ENCODE measurements around the gene NOXO1. TPM values are rescaled to one million over a fixed set of nuclear protein-coding genes. Genes with fewer than 3 reads are reported as not detected.
A peak's percentile ranks its signal among the peaks of the same experiment; 100 is the strongest.

The NOXO1 gene
- total and polyA plus RNA-seq, 9 of the 15 experiments (the other 6 are each of a cell fraction or from before 2014, with no cell fraction given): not detected

- TF ChIP-seq SMARCA5 (IDR thresholded peaks at IDR 0.05): no peak
- TF ChIP-seq BRF2 (IDR thresholded peaks at IDR 0.05; ENCODE audit: borderline replicate concordance, insufficient read depth, insufficient read length): no peak
- TF ChIP-seq MAFK (IDR thresholded peaks at IDR 0.05; ENCODE audit: low read length): no peak
- TF ChIP-seq KLF13 (tag; IDR thresholded peaks at IDR 0.05; ENCODE audit: borderline replicate concordance, low read depth): no peak
- TF ChIP-seq XRCC3 (IDR thresholded peaks at IDR 0.05): no peak
- TF ChIP-seq USF1 (CRISPR knock-in tag; IDR thresholded peaks at IDR 0.05): peak; percentile 31; the same call in 1 of the 2 replicates
- TF ChIP-seq MBD2 (IDR thresholded peaks at IDR 0.05; ENCODE audit: borderline replicate concordance, low read depth): no peak
- TF ChIP-seq ZNF282 (CRISPR knock-in tag; IDR thresholded peaks at IDR 0.05): 0 out of 2 replicates have a peak, but pooled peaks have one; percentile 44
- TF ChIP-seq ZBTB34 (CRISPR knock-in tag; IDR thresholded peaks at IDR 0.05): no peak
- no peak for TF ChIP-seq RHOXF2B (CRISPR knock-in tag; conservative IDR thresholded peaks at IDR 0.05)
- peak in 1 of 2 experiments; percentile 3; a peak in 2 of 4 replicates for TF ChIP-seq RCOR1 (IDR thresholded peaks at IDR 0.05; ENCODE audit: borderline replicate concordance in 1 of 2, low read depth in 2 of 2, low read length in 2 of 2)
- peak; percentile 92 for TF ChIP-seq ZNF584 (CRISPR knock-in tag; IDR thresholded peaks at IDR 0.05; ENCODE audit: low read depth)
- TF ChIP-seq KLF16 (IDR thresholded peaks at IDR 0.05): no peak
- TF ChIP-seq E2F6 (IDR thresholded peaks at IDR 0.05; ENCODE audit: borderline replicate concordance in 1 of 2, extremely low read depth in 1 of 2, insufficient read depth in 1 of 2, insufficient read length in 1 of 2, low read depth in 1 of 2, low read length in 1 of 2, poor library complexity in 1 of 2, severe bottlenecking in 1 of 2): peak; percentile 58 to 65
- no peak for TF ChIP-seq RREB1 (CRISPR knock-in tag; IDR thresholded peaks at IDR 0.05)
- no peak for TF ChIP-seq HDAC6 (IDR thresholded peaks at IDR 0.05; ENCODE audit: low read depth, low read length)
- no peak for TF ChIP-seq RAD51 (IDR thresholded peaks at IDR 0.05; ENCODE audit: borderline replicate concordance, low read depth)
These were observed 2.5 kb upstream of the NOXO1 start, which contains the start of gene GFER (continued) for GRCh38 chr16:1983544-1984346.

All from K562 (cell line).